NCI-H146 treated with DMSO at 0.1 percent for 48 hours (cell line): ENCODE results near the gene ACR.
"Not testable (repeated sequence)": the region's sequence is repeated elsewhere in the genome, so short reads cannot be mapped to it uniquely, and the experiment has no call there.

Experiments
- DNase-seq: peaks from one replicate; lab custom pipeline; 2025; ENCODE audit not compliant: unreplicated experiment; lab: John Stamatoyannopoulos, UW

Gene ACR

DNA sequence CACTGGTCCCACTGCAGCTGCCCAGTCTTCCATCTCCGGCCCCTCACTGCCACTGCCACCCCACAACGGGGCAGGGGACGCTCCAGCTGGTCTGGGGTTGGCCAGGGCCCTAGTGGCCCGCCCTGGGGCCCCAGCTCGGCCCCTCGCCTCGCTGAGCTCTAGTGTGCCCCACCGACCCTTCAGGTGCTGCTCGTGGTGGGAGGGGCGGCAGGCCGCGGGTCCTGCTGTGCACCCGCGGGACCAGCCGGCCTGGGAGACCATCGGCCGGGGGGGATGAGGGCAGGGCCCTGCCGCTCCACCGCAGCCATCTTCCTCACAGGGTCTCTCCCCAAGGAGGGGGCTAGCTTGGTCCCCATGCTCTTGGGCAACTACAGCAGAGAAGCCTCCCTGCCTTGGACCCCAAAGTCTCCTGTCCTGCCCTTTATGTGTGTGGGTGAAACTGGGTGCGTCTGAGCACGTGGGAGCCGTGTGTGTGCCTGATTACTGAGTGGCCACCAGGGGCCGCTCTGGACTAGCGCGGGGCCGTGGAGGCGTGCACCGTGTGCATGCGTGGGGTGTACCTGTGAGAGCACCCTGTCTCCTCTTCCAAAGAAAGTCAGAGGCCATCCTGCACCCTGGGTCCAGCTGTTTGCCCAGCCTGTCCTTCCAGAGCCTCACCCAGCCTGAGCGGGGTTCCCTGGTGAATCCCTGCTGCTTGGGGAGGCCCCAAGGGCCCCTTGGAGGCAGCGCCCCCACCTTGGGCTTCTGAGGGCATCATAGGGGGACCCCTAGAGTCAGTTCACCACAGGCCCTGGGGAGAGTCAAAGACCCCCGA lies 6.0 kb upstream of the ACR start:
- DNase-seq, result no peak

DNA sequence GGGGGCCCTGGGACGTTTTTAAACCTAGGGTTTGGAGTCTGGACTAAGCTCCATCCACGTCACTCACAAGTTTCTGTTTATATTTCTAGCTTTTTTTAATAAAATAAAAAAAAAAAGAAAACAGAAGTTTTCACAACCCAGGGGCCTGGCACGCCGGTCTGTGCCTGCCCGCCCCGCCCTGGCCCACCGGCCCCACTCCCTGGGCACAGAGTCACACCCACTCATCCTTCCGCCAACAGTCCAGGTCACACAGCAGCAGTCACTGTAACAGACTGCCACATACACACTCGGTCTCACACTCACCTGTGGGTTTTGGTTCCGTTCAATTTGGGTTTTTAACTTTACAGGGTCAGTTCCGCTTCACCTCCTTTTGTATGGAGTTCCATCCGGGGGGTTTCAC lies 5.3 kb upstream of the ACR start:
- DNase-seq, result no peak

DNA sequence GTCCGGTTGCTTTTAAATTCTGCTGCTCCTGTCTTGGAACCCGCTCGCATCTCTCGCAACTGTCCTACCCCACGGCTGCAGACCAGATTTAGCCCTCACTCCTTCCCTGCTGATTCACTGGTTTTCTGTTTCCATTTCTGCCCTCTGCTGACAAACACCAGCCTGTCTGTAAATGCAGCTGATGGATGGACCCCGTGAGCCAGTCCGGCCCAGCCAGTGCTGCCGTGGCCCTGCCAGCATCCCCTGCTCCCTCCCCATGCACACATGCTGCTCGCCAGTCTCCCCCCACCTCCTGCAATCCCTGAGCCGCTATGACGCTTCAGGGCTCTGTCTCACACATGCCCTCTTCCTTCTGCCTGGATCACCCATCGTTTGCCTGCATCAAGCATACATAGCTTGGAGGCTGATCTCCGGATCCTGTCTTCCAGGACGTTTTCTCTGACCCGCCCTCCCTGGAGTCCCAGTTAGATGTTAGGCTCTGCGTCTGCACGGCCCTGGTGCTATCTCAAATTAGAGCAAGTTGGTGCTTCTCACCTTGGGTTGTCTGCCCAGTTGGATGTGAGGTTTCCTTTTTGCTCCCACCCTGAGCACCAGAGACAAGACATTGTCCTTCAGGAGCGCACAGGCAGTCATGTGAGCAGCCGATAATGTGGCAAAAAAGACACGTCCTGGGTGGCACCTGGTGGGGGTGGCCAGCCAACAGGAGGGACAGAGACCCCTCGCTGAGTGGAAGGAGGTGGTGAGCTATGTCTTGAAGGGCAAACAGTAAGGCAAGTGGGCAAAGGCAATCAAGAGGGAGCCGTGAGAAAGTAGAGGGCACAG lies 4.3 kb upstream of the ACR start:
- no peak for DNase-seq

DNA sequence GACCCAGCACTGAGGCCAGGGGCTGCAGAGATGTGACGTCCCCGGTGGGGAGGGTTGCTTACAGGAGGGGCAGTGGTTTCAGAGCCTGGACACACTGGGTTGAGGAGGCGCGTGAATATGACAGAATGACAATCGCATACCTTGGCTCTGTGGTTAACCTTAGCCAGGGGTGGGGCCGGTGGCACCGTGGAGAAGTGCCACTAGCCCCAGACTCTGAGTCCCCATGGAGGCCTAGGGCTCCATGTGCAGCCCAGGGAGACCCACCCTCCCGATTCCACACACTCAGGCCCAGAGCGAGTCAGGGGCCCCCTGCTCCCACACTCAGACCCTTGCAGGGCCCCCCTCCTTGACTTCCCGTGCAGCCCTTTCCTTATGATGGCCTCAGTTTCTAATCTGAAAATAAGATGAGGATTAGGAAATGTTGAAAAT lies 3.6 kb upstream of the ACR start:
- DNase-seq, result no peak

DNA sequence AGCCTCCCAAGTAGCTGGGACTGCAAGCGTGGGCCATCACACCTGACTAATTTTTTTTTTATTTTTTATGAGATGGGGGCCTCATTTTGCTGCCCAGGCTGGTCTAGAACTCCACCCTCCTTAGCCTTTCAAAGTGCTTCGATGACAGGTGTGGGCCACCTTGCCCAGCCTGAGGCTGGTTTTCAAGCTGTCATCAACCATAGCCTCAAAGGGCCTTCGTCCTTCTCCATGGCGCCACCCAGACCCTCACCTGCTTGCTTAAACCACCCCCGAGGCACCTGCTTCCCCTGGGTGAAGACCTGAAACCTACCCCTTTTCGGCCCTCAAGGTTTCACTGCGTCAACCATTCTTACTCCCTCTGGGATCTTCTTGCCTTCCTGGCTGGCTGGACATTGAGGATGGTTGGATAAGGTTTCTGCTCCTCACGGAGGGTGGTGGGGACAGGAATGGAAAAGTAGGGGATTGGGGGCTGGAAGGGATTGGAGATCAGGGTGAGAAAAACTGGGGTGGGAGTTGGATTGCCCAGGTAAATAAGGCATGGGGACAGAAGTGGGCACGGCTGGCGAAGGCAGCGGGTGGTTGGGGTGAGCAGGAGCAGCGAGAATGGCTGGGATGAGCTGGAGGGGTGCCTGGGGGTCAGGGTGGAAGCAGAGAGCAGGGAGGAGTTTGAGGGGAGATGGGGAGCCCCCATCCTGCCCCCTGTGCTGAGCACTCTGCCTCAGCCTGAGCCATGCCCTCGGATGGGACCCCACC lies 2.8 kb upstream of the ACR start:
- no peak for DNase-seq

DNA sequence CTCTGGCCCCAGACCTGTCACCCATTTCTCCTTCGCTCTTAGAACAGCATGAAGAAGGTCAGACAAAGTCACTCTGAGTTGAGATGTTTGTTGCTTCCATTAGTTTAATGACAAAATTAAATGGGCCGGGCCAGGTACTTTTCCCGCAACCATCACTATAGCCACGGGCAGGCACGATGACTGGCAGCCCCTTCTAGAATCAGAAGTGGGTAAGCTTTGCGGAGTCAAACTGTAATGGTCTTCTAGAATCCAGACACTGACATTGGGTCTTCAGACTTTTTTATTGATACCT lies 2.3 kb upstream of the ACR start:
- no peak for DNase-seq

DNA sequence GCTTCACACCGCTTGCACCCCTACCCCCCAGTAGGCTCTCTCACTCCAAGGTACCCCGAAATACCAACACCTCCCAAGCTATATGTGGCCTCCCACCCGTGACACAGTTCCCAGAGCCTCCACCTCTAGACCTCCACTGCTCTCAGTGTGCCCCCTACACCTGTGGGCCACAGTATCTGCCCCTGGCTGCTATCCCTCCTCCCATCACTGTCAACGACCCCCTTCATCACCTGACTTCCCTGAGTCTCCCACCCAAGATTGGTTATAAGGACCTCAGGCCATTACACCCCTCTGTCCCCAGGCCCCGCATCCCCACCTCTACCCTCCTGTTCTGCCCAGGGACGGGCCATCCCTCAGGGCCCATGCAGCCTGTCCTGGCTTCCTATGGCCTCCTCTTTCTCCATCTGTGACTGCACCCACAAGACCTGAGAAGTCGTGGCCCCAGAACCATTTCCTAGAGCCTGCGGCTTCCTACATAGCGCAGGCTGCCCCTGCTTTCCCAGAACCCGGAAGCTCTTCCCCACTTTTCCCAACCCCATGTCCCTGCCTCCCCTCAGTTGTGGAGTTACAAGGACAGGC lies 734 bp downstream of the ACR start:
- DNase-seq, result no peak

DNA sequence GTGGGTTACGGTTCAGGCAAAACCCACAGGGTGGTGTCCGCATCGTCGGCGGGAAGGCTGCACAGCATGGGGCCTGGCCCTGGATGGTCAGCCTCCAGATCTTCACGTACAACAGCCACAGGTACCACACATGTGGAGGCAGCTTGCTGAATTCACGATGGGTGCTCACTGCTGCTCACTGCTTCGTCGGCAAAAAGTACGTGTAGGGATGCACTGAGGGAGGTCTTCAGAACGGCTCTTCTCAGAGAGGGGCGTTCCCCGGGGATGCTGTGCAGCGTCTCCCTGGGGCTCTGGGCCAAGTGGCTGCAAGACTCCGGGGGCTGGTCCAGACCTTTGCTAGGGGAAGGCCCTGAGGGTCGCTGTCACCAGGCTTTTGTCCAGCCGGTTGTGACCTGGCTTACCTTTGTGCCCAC lies 1.3 kb downstream of the ACR start:
- no peak for DNase-seq

DNA sequence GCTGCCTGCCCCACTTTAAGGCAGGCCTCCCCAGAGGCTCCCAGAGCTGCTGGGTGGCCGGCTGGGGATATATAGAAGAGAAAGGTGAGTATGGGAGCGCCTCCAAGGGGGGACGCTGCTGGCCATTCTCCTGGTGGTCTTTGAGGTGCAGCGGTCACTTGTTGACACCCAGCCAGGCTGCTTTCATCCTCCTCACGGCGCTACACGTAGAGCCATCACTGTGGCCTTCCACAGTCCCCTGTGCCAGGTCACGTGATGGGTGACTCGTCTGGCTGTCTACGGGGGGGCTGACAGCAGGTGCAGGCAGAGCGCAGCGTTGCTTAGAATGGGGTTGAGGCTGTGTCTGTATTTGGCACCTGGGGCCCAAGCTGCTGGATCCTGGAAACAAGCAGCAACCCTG lies 1.9 kb downstream of the ACR start:
- no peak for DNase-seq

DNA sequence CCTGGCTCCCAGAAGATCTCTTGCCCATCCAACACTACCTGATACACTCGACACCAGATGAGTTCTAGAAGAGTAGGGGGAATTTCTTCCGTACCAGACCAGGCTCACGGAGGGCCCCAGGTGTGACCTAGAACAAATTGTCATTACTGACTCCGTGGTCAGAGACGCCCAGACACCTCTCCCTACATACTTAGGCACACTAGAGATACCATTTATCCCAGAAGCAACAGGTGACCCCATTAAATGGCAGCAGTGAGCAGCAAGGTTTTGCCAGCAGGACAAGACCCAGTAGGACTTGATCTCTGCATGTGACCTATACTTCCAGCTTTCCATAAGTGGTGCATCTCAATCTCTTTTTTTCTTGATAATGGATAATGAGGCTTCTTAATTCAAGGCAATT lies 2.7 kb downstream of the ACR start:
- not testable (repeated sequence) for DNase-seq

DNA sequence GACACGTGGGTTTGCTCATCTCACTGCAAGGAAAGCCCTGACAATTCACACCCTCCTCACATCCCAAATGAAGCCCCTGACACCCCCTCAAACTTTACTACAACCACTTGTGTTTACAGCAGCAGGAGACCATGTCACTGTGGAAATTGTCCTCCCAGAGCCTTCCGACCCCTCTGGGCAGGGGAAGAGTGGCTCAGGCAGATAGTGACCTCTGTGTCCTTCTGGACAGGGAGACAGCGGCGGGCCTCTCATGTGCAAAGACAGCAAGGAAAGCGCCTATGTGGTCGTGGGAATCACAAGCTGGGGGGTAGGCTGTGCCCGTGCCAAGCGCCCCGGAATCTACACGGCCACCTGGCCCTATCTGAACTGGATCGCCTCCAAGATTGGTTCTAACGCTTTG lies 6.4 kb downstream of the ACR start:
- not testable (repeated sequence) for DNase-seq

DNA sequence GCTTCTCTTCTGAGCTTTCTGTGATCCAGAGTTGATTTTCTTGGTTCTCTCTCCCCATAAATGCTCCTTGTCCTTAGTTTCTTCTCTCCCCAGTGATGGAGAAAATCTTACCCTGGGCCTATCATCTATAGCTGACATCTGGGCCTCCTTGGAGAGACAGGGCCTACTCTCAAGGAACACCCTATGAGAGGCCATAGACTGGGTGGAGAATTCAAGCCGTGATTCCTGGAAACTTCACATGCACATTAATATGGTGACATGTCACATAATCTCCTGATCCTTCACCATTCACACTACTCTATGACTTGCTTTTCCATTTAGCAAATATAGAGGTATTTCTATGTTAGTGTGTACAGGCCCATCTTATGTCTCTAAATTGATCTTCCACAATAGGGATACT lies 9.5 kb downstream of the ACR start:
- not testable (repeated sequence) for DNase-seq

DNA sequence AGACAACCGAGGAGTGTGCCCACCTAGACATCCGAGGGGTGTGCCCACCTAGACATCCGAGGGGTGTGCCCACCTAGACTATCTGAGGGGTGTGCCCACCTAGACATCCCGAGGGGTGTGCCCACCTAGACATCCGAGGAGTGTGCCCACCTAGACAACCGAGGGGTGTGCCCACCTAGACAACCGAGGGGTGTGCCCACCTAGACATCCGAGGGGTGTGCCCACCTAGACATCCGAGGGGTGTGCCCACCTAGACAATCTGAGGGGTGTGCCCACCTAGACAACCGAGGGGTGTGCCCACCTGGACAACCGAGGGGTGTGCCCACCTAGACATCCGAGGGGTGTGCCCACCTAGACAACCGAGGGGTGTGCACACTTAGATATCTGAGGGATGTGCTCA lies 10.6 kb downstream of the ACR start:
- not testable (repeated sequence) for DNase-seq

DNA sequence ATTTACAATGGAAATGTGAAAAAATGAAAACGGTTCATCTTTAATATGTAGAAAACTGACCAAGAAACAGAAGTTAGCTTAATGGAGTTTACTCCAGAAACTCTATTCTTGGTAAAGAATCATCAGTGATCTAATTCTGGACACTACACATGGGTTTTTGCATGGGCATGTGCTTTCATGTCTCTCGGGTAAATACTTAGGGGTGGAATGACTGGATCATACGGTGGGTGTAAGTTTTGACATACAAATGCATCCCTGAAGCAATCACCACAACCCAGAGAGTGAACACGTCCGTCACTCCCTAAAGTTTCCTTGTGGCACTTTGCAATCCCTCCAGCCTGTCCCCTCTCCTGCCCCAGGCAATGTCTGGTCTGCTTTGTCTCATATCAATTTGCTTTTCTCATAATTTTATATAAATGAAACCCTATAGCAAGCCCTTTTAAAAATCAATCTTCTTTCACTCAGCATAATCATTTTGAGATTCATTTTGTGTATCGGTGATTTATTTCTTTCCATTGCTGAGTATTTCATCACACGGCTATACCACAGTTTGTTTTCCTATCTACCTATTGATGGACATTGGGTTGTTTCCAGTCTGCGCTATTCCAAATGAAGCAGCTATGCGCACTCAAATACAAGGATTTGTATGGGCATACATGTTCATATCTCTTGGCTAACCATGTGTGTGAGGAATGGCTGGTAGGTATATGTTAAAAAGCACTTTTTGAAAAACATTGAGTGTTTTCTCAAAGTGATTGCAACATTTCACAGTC lies 11.5 kb downstream of the ACR start:
- not testable (repeated sequence) for DNase-seq

DNA sequence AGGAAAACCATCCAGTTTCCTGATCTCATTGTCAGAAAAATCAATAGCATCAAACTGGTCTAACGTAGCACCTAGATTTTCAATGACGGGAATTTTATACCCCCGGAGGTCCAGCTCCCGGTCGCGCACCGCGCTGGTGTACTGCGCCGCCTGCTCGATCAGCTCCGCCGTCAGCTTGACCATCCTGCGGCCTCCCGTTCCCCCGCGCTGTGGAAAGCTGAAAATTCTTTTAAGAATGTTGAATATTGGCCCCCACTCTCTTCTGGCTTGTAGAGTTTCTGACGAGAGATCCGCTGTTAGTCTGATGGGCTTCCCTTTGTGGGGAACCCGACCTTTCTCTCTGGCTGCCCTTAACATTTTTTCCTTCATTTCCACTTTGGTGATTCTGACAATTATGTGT lies 17.2 kb downstream of the ACR start:
- not testable (repeated sequence) for DNase-seq

DNA sequence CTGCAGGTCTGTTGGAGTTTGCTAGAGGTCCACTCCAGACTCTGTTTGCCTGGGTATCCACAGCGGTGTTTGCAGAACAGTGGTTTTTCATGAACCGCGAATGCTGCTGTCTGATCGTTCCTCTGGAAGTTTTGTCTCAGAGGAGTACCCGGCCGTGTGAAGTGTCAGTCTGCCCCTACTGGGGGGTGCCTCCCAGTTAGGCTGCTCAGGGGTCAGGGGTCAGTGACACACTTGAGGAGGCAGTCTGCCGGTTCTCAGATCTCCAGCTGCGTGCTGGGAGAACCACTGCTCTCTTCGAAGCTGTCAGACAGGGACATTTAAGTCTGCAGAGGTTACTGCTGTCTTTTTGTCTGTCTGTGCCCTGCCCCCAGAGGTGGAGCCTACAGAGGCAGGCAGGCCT lies 18.4 kb downstream of the ACR start:
- DNase-seq, result not testable (repeated sequence)

DNA sequence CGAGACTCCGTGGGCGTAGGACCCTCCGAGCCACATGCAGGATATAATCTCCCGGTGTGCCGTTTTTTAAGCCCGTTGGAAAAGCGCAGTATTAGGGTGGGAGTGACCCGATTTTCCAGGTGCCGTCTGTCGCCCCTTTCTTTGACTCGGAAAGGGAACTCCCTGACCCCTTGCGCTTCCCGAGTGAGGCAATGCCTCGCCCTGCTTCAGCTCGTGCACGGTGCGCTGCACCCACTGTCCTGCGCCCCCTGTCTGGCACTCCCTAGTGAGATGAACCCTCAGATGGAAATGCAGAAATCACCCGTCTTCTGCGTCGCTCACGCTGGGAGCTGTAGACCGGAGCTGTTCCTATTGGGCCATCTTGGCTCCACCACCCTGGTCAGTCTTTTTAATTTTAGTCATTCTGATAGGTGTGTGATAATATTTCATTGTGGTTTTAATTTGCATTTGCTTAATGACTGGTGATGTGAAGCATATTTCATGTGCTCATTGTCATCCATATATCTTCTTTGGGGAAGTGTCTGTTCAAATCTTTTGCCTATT lies 19.0 kb downstream of the ACR start:
- peak; percentile 8 for DNase-seq

DNA sequence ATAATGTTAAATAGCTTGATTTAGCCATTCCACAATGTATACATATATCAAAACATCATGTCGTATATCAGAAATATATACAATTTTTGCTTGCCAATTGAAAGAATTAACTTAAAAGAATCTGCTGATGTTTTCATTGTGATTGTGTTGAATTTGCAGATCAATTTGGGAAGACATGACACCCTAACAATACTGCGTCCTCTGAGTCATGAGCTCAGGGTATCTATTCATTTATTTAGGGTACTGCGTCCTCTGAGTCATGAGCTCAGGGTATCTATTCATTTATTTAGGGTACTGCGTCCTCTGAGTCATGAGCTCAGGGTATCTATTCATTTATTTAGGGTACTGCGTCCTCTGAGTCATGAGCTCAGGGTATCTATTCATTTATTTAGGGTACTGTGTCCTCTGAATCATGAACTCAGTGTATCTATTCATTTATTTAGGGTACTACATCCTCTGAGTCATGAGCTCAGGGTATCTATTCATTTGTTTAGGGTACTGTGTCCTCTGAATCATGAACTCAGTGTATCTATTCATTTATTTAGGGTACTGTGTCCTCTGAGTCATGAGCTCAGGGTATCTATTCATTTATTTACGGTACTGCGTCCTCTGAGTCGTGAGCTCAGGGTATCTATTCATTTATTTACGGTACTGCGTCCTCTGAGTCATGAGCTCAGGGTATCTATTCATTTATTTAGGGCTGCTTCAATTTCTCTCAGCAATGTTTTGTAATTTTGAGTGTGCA lies 21.8 kb downstream of the ACR start:
- not testable (repeated sequence) for DNase-seq

DNA sequence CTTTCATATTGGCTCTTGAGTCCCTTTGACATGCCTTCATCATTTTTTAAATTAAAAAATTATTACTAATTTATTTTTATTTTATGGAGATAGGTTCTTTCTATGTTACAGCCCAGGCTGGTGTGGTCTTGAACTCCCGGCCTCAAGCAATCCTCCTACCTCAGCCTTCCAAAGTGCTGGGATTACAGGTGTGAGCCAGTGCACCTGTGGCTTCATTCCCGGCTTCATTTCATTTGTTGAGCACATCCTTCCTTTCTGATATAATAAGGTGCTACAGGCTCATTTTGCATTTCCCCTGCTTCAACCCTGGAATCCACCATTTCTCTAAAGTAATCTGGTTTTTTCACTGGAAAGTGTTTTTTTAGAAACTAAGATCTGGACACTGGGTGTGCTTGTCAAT lies 23.8 kb downstream of the ACR start:
- DNase-seq, result not testable (repeated sequence)

DNA sequence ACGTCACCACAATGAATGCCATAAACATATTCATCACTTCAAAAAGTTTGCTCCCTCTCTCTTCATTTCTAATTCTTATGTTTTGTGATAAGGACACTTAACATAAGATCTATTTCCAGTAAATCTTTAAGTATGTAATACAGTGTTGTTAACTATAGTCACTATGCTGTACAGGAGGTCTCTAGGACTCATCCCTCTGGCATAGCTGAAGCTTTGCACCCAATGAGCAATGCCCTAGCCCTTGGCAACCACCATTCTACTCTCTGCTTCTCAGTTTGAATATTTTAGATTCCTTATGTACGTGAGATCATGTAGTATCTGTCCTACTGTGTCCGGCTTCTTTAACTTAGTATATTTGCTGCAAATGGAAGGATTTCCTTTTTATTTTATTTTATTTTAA lies 26.3 kb downstream of the ACR start:
- DNase-seq, result not testable (repeated sequence)
